PFSK-1 (cell line): ENCODE measurements around the gene ATP5MK.

Experiments
- POLR2AphosphoS5 ChIP-seq: IDR thresholded peaks from 2 replicates; pipeline ENCODE4 v1.6.1; 2012; ENCODE audit warnings: low read depth, mild to moderate bottlenecking, control low read depth, low read length, moderate library complexity
- REST ChIP-seq, 2 experiments: IDR thresholded peaks; 2 replicates each; pipeline versions ENCODE4 v1.6.1 to v1.8.0; 2011 to 2012; ENCODE audit warnings: low read depth in 2 of 2, low read length in 2 of 2, control low read depth in 1 of 2, inconsistent platforms in 1 of 2, mild to moderate bottlenecking in 1 of 2, moderate library complexity in 1 of 2; ENCODE audit not compliant: insufficient read depth in 1 of 2
- SIN3A ChIP-seq: IDR thresholded peaks from 2 replicates; pipeline ENCODE4 v1.6.1; 2012; ENCODE audit warnings: mild to moderate bottlenecking, low read length, moderate library complexity, borderline replicate concordance; ENCODE audit not compliant: insufficient read depth

GRCh38 chr10:103367379-103367781, 28.9 kb downstream of the ATP5MK start:
- TF ChIP-seq REST (IDR thresholded peaks at IDR 0.05; ENCODE audit: insufficient read depth in 1 of 2, low read depth in 2 of 2, low read length in 2 of 2) (no peak), POLR2AphosphoS5 (no peak), SIN3A (no peak)
